IMR-90 (cell line): ENCODE results near the gene MINDY3.

Source experiments
- FOS ChIP-seq: fragments of 150-350 bp; IDR thresholded peaks from 2 replicates; pipeline ENCODE4 v1.6.1; 2016; ENCODE audit warnings: low read depth, low read length
- TF ChIP-seq, protein P1 (sequence below): conservative IDR thresholded peaks from 2 replicates; pipeline ENCODE4 v1.5.1; 2012; ENCODE audit warnings: mild to moderate bottlenecking, low read depth, low read length, improper control_type of control experiment

DNA sequence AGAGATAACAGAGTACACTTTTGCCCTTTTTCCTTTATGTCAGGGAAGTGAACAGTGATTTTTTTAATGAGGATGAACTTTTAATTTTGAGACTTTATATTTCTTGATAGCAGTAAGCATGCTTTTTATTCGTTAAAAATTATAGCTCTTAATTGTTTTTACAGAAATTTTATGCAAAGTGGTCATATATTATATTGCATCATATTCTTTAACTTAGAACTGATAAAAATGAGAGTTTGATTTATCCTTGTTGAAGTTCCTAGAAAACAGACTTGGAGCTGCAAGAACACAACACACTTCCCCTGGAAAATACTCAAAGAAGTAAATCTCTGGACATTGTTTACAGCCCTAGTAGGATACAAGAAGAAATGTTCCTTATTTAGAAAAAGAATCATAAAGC, 21.2 kb upstream of the MINDY3 start:
- TF ChIP-seq, protein P1, sequence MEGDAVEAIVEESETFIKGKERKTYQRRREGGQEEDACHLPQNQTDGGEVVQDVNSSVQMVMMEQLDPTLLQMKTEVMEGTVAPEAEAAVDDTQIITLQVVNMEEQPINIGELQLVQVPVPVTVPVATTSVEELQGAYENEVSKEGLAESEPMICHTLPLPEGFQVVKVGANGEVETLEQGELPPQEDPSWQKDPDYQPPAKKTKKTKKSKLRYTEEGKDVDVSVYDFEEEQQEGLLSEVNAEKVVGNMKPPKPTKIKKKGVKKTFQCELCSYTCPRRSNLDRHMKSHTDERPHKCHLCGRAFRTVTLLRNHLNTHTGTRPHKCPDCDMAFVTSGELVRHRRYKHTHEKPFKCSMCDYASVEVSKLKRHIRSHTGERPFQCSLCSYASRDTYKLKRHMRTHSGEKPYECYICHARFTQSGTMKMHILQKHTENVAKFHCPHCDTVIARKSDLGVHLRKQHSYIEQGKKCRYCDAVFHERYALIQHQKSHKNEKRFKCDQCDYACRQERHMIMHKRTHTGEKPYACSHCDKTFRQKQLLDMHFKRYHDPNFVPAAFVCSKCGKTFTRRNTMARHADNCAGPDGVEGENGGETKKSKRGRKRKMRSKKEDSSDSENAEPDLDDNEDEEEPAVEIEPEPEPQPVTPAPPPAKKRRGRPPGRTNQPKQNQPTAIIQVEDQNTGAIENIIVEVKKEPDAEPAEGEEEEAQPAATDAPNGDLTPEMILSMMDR, result no peak
- no peak for TF ChIP-seq FOS
